GM12874 (cell line): ENCODE measurements around the gene CRY1.

Experiments used
- CTCF ChIP-seq: IDR thresholded peaks from 2 replicates; pipeline ENCODE4 v1.5.1; 2011; ENCODE audit warnings: low read depth, mild to moderate bottlenecking, control low read depth, low read length, moderate library complexity; ENCODE audit not compliant: insufficient read depth

Gene CRY1

GRCh38 chr12:107106241-107107025 lies 13.1 kb upstream of the CRY1 start:
- TF ChIP-seq CTCF, result no peak

- no peak for TF ChIP-seq CTCF
Measured at GRCh38 chr12:107105410-107105703, 12.0 kb upstream of the CRY1 start.

- TF ChIP-seq CTCF, result no peak
Measured at GRCh38 chr12:107103516-107103915, 10.2 kb upstream of the CRY1 start.

- TF ChIP-seq CTCF, result no peak
Measured at GRCh38 chr12:107103097-107103496, 9.7 kb upstream of the CRY1 start.

GRCh38 chr12:107102294-107102693 lies 8.9 kb upstream of the CRY1 start:
- TF ChIP-seq CTCF, result no peak

- TF ChIP-seq CTCF, result no peak
Measured at GRCh38 chr12:107101651-107102050, 8.3 kb upstream of the CRY1 start.

GRCh38 chr12:107099917-107100316 lies 6.6 kb upstream of the CRY1 start:
- no peak for TF ChIP-seq CTCF

GRCh38 chr12:107096571-107096970 lies 3.2 kb upstream of the CRY1 start:
- no peak for TF ChIP-seq CTCF
